Trophoblast cell (in vitro differentiated cells and primary cell): Measurements from ENCODE around the gene TUBGCP4. TPM values are rescaled to one million over a fixed set of nuclear protein-coding genes. Genes with fewer than 3 reads are reported as not detected.

ENCODE experiments used
- DNase-seq, 2 donors: peaks; one replicate each; pipeline ENCODE4 v3.0.0-alpha.2; 2016
- H2AFZ ChIP-seq: 2 replicates; pipeline ENCODE4 v1.6.1; 2013; ENCODE audit warnings: low read length, moderate library complexity, mild to moderate bottlenecking; ENCODE audit not compliant: insufficient read depth, poor library complexity
- H2AK5ac ChIP-seq: 2 replicates; pipeline ENCODE4 v1.6.1; 2013; ENCODE audit warnings: mild to moderate bottlenecking, low read length
- H2BK120ac ChIP-seq: 2 replicates; pipeline ENCODE4 v1.6.1; 2013; ENCODE audit warnings: low read length, mild to moderate bottlenecking, moderate library complexity; ENCODE audit not compliant: insufficient read depth, poor library complexity
- H2BK12ac ChIP-seq: 2 replicates; pipeline ENCODE4 v1.6.1; 2013; ENCODE audit warnings: mild to moderate bottlenecking, low read length, moderate library complexity
- H2BK5ac ChIP-seq: 2 replicates; pipeline ENCODE4 v1.6.1; 2013; ENCODE audit warnings: low read length, low read depth, moderate library complexity, mild to moderate bottlenecking; ENCODE audit not compliant: poor library complexity
- H3K14ac ChIP-seq: 2 replicates; pipeline ENCODE4 v1.6.1; 2013; ENCODE audit warnings: mild to moderate bottlenecking, low read length
- H3K18ac ChIP-seq: 2 replicates; pipeline ENCODE4 v1.6.1; 2013; ENCODE audit warnings: mild to moderate bottlenecking, low read length
- H3K23ac ChIP-seq: 2 replicates; pipeline ENCODE4 v1.6.1; 2013; ENCODE audit warnings: low read length
- H3K27ac ChIP-seq: 2 replicates; pipeline ENCODE4 v1.5.1; 2013; ENCODE audit warnings: low read depth, mild to moderate bottlenecking, inconsistent platforms, low read length, moderate library complexity
- H3K27me3 ChIP-seq: 2 replicates; pipeline ENCODE4 v1.6.1; 2013; ENCODE audit warnings: inconsistent platforms, mild to moderate bottlenecking, low read length, moderate library complexity; ENCODE audit not compliant: insufficient read depth
- H3K36me3 ChIP-seq, 2 experiments: 1 replicate in 1 of 2; 2 replicates in 1 of 2; pipeline ENCODE4 v1.6.1; 2013; ENCODE audit warnings: low read length in 2 of 2, mild to moderate bottlenecking in 2 of 2, moderate library complexity in 1 of 2; ENCODE audit not compliant: insufficient read depth in 2 of 2, control insufficient read depth in 1 of 2
- H3K4ac ChIP-seq: 2 replicates; pipeline ENCODE4 v1.6.1; 2013; ENCODE audit warnings: low read depth, mild to moderate bottlenecking, low read length, moderate library complexity
- H3K4me1 ChIP-seq, 2 experiments: 1 replicate in 1 of 2; 2 replicates in 1 of 2; pipeline ENCODE4 v1.6.1; 2013; ENCODE audit warnings: low read length in 2 of 2, mild to moderate bottlenecking in 2 of 2, moderate library complexity in 1 of 2; ENCODE audit not compliant: insufficient read depth in 2 of 2, control insufficient read depth in 1 of 2
- H3K4me2 ChIP-seq: 2 replicates; pipeline ENCODE4 v1.6.1; 2013; ENCODE audit warnings: inconsistent platforms, mild to moderate bottlenecking, low read length, moderate library complexity
- H3K4me3 ChIP-seq: 2 replicates; pipeline ENCODE4 v1.5.1; 2013; ENCODE audit warnings: mild to moderate bottlenecking, low read depth, low read length, inconsistent platforms
- H3K79me1 ChIP-seq: one replicate; pipeline ENCODE4 v1.6.1; 2013; ENCODE audit warnings: low read length
- H3K79me2 ChIP-seq: 2 replicates; pipeline ENCODE4 v1.6.1; 2013; ENCODE audit warnings: low read length, mild to moderate bottlenecking; ENCODE audit not compliant: control insufficient read depth, insufficient read depth, poor library complexity
- H3K9ac ChIP-seq: 2 replicates; pipeline ENCODE4 v1.6.1; 2013; ENCODE audit warnings: mild to moderate bottlenecking, low read length
- H3K9me3 ChIP-seq: 2 replicates; pipeline ENCODE4 v1.6.1; 2013; ENCODE audit warnings: low read depth, mild to moderate bottlenecking, control low read depth, inconsistent platforms, low read length; ENCODE audit not compliant: insufficient read depth
- H4K12ac ChIP-seq: 2 replicates; pipeline ENCODE4 v1.6.1; 2013; ENCODE audit warnings: low read depth, mild to moderate bottlenecking, low read length, moderate library complexity
- H4K8ac ChIP-seq: 2 replicates; pipeline ENCODE4 v1.6.1; 2013; ENCODE audit warnings: low read depth, mild to moderate bottlenecking, low read length, moderate library complexity
- H4K91ac ChIP-seq: one replicate; pipeline ENCODE4 v1.6.1; 2013; ENCODE audit warnings: low read depth, mild to moderate bottlenecking, low read length, moderate library complexity
- WGBS: extraction: QIAGEN DNeasy Blood & Tissue Kit; methylation state at CpG from one replicate; pipeline ENCODE4 v1.1.7; 2013; ENCODE audit warnings: missing lambda C conversion rate; ENCODE audit not compliant: insufficient read length, insufficient coverage; ENCODE audit errors: extremely low coverage; 5-methylcytosine and 5-hydroxymethylcytosine counted together
- polyA plus RNA-seq: library from polyadenylated mRNA; stranded (reverse); fragments of 200-250 nt; gene quantifications from 2 replicates; pipeline ENCODE4 v1.2.3, GENCODE V29; 2013

Gene TUBGCP4, protein sequence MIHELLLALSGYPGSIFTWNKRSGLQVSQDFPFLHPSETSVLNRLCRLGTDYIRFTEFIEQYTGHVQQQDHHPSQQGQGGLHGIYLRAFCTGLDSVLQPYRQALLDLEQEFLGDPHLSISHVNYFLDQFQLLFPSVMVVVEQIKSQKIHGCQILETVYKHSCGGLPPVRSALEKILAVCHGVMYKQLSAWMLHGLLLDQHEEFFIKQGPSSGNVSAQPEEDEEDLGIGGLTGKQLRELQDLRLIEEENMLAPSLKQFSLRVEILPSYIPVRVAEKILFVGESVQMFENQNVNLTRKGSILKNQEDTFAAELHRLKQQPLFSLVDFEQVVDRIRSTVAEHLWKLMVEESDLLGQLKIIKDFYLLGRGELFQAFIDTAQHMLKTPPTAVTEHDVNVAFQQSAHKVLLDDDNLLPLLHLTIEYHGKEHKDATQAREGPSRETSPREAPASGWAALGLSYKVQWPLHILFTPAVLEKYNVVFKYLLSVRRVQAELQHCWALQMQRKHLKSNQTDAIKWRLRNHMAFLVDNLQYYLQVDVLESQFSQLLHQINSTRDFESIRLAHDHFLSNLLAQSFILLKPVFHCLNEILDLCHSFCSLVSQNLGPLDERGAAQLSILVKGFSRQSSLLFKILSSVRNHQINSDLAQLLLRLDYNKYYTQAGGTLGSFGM
- 8.9 and 9.6 TPM in 2 replicates for polyA plus RNA-seq

GRCh38 chr15:43370975-43371974 is at the start of gene TUBGCP4, which contains the start of gene ZSCAN29:
TUBGCP4 (plus strand) TSS chr15:43371101; CDS start chr15:43371355, 254 bp downstream.
ZSCAN29 (minus strand) TSS chr15:43371043; CDS start chr15:43369913, 1,130 bp downstream.
- Histone ChIP-seq H3K4me1 (peaks cover 5 to 6% of the 10 kb centered on the region in 2 experiments), H3K27ac (peak within 1 kb of the TSS; percentile 18), H3K27me3 (no peaks in the 10 kb centered on the region), H4K12ac (peak within 1 kb of the TSS; percentile 60), H2BK5ac (peak within 1 kb of the TSS; percentile 23), H3K4me3 (peak within 1 kb of the TSS; percentile 93), H2BK120ac (peak within 1 kb of the TSS; percentile 77), H3K23ac (no peak within 1 kb of the TSS), H2BK12ac (no peak within 1 kb of the TSS), H3K36me3 (peaks cover 5 to 8% of the 10 kb centered on the region in 2 experiments), H2AFZ (peak within 1 kb of the TSS; percentile 47), H2AK5ac (no peak within 1 kb of the TSS), H3K79me1 (peaks cover 4% of the 10 kb centered on the region), H3K9me3 (no peaks in the 10 kb centered on the region), H3K14ac (peak within 1 kb of the TSS; percentile 90), H3K4ac (peak within 1 kb of the TSS; percentile 68), H4K91ac (peak within 1 kb of the TSS; percentile 60), H3K4me2 (peak within 1 kb of the TSS; percentile 97), H3K18ac (peak within 1 kb of the TSS; percentile 85), H3K9ac (peak within 1 kb of the TSS; percentile 85), H3K79me2 (peaks cover 8% of the 10 kb centered on the region), H4K8ac (peak within 1 kb of the TSS; percentile 89)
- no CpG with 5 or more reads among the region's 66 CpGs for WGBS
- DNase-seq, result peak; percentile 82 to 92

GRCh38 chr15:43325039-43325684 is 45.7 kb upstream of the TUBGCP4 start:
- Histone ChIP-seq H3K14ac (no peak overlapping the region), H4K12ac (no peak overlapping the region), H4K8ac (no peak overlapping the region), H3K4me3 (no peak overlapping the region), H3K9me3 (no peaks in the 10 kb centered on the region), H3K27me3 (no peaks in the 10 kb centered on the region), H2BK5ac (no peak overlapping the region), H2BK120ac (no peak overlapping the region), H3K79me2 (peaks cover 7% of the 10 kb centered on the region), H2AK5ac (no peak overlapping the region), H3K23ac (no peak overlapping the region), H3K9ac (no peak overlapping the region), H2BK12ac (no peak overlapping the region), H3K36me3 (no peaks in the 10 kb centered on the region), H3K4ac (no peak overlapping the region), H3K4me1 (peaks cover 8% of the 10 kb centered on the region in 2 experiments), H4K91ac (no peak overlapping the region), H3K79me1 (peaks cover 7% of the 10 kb centered on the region), H3K4me2 (no peak overlapping the region), H2AFZ (no peak overlapping the region), H3K18ac (no peak overlapping the region), H3K27ac (no peak overlapping the region)
- no peak for DNase-seq
- WGBS, result no CpG with 5 or more reads among the region's 6 CpGs

DNA sequence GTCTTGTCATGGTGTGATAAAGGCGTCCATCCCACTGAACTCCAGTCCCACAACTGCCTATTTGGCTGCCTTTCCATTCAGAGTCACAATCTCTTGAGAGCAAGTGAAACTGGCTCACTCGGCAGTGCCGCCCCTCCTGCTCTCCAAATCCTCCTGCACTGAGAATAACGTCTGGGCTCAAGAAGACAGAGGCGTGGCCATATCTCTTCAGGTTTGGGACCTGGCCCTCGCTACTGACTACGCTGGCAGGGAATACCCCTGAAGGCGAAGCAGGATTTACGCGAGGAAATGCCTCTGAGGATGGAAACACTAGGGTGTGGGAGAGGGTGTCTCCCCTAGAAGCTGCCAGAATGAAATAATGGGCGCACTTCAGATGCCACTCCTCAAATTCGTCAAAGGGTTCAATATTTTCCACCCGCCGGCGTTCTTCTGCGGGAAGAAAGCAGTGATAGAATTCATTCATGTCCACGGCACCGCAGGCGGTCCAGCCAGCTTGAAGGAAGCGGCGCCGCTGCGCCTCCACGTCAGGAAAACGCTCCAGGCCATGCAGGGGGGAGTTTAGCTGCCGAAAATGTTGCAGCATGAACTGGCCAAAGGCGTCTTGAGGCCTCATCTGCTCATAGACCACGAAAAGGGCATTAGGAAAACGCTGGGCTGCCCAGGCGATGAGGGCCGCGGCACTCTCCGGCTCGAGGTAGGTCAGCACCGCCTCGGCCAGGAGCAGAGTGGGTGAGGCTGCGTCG is 41.5 kb upstream of the TUBGCP4 start:
- H3K36me3 ChIP-seq, result no peaks in the 10 kb centered on the region
- no CpG with 5 or more reads among the region's 38 CpGs for WGBS
- peak; percentile 63 to 64 for DNase-seq
- H3K4me3 ChIP-seq, result peak overlapping the region; percentile 91
- peak overlapping the region; percentile 93 for H3K27ac ChIP-seq
- peak overlapping the region; percentile 85 for H2BK5ac ChIP-seq
- H3K79me2 ChIP-seq, result peaks cover 9% of the 10 kb centered on the region
- H3K4me1 ChIP-seq, result peaks cover 8 to 9% of the 10 kb centered on the region in 2 experiments
- H2AK5ac ChIP-seq, result peak overlapping the region; percentile 78
- H2BK120ac ChIP-seq, result peak overlapping the region; percentile 70
- H3K27me3 ChIP-seq, result no peaks in the 10 kb centered on the region
- H3K79me1 ChIP-seq, result peaks cover 12% of the 10 kb centered on the region
- H2AFZ ChIP-seq, result peak overlapping the region; percentile 89
- H4K91ac ChIP-seq, result peak overlapping the region; percentile 94
- H3K18ac ChIP-seq, result peak overlapping the region; percentile 97
- H3K9me3 ChIP-seq, result no peaks in the 10 kb centered on the region
- H3K9ac ChIP-seq, result peak overlapping the region; percentile 86
- H3K4ac ChIP-seq, result peak overlapping the region; percentile 91
- no peak overlapping the region for H2BK12ac ChIP-seq
- H4K12ac ChIP-seq, result peak overlapping the region; percentile 89
- peak overlapping the region; percentile 94 for H3K14ac ChIP-seq
- H4K8ac ChIP-seq, result peak overlapping the region; percentile 98
- peak overlapping the region; percentile 87 for H3K4me2 ChIP-seq
- no peak overlapping the region for H3K23ac ChIP-seq
